Measurements from ENCODE around the gene PPP1R11. TPM values are rescaled to one million over a fixed set of nuclear protein-coding genes. Genes with fewer than 3 reads are reported as not detected.

The PPP1R11 gene
- total and polyA plus RNA-seq, 5 experiments from 2014 or later: 56.6 to 108 (median 97.6) TPM

DNA sequence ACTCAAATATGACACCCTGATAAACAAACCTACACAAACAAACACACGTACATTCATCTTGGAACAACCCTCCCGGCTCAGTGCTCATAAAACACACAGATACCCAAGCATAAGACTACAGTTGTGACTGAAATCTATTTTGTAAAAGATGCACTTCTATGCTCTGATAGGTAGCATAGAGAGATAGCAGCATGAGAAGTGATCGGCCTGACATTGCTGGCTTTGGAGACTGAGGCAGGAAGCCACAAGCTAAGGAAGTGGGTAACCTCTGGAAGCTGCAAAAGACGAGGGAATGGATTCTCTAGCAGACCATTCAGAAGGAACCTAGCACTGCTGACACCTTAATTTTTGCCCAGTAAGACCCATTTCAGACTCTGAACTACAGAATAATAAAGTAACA is 10.2 kb downstream of the PPP1R11 start:
- peaks cover 27 to 68% (median 53%) of the 10 kb centered on the region in 5 donors for H3K27me3 Mint-ChIP-seq
- ATAC-seq (peak in 1 of 2 donors; percentile 23), DNase-seq (no peak)
- peaks cover 0 to 6% (median 0%) of the 10 kb centered on the region in 9 donors for H3K9me3 Mint-ChIP-seq
- peaks cover 0 to 8% (median 4%) of the 10 kb centered on the region in 3 donors for H3K36me3 Mint-ChIP-seq
- POLR2A ChIA-PET: no interaction called here
- H3K27ac Mint-ChIP-seq: peak overlapping the region in 2 of 10 donors; percentile 19 to 29
- H3K4me3 Mint-ChIP-seq: no peak overlapping the region
- H3K4me1 Mint-ChIP-seq: peaks cover 26 to 42% (median 36%) of the 10 kb centered on the region in 4 donors

DNA sequence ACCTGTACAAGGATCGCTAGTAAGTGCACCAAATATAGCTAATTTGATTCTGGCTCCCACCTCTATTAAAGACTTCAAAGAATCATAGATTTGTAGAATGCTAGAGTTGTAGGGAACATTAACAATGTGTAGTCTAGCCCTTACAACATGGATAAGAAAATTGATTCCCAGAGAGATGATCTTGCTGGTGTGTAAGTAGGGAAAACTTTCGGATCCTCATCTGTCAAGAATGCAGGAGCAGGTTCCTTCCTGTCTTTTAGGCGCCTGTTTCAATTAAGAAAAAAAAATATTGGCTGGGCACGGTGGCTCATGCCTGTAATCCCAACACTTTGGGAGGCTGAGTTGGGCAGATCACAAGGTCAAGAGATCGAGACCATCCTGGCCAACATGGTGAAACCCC is 20.9 kb downstream of the PPP1R11 start:
- POLR2A ChIA-PET: no interaction called here
- Mint-ChIP-seq H3K4me3 (no peak overlapping the region), H3K27ac (no peak overlapping the region), H3K9me3 (peaks cover 0 to 6% (median 0%) of the 10 kb centered on the region in 9 donors), H3K36me3 (peaks cover 0 to 7% (median 0%) of the 10 kb centered on the region in 3 donors), H3K27me3 (peaks cover 30 to 66% (median 47%) of the 10 kb centered on the region in 5 donors), H3K4me1 (peaks cover 0 to 2% (median 0%) of the 10 kb centered on the region in 4 donors)
- ATAC-seq: no peak
- no peak for DNase-seq

DNA sequence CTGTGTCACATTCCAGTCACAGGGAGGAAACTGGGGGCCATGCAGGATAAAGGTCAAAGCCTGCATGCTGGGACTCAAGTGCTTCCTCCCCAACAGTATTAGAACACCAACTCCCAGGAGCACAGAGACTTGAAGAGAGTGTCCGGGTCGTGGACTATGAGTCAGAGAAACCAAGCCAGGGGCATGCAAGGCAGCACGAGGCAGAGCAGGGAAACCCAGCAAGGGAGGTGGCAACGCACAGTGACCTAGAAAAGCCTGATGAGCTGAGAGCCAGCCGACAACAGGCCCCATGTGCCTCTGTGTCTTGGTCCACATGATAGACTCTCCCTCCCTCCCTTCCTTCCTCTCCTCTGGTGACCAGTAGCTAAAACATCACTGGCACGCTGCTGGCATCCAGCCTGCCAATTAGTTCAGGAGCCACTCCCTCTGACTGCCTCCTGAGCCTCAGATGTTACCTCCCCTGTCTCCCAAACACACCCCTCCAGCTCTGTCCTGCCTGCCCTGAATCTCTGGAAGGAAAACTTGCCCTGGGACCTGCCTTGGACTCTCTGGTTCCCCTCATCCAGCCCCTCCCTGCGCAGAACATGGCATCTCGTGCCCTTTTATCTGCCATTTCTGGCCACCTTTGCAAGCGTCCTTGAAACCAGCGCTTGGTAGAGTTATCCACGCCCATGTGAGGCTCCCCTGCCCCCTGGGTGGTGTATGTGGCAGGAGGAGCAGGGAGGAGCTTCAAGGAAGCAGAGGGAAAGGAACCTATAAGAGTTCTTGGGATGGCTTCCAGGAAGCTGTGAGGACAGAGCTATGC is 24.8 kb downstream of the PPP1R11 start:
- ATAC-seq: no peak
- peaks cover 0 to under 1% (median 0%) of the 10 kb centered on the region in 4 donors for H3K4me1 Mint-ChIP-seq
- H3K9me3 Mint-ChIP-seq: no peaks in the 10 kb centered on the region
- H3K27me3 Mint-ChIP-seq: peaks cover 36 to 87% (median 66%) of the 10 kb centered on the region in 5 donors
- no peak overlapping the region for H3K4me3 Mint-ChIP-seq
- POLR2A ChIA-PET: interaction anchor here (0.7 kb wide), 2 partner anchors 75 to 302 kb away, joined by 3 to 6 read pairs; no protein-coding TSS in a partner anchor
- H3K27ac Mint-ChIP-seq: peak overlapping the region in 1 of 10 donors; percentile 65
- DNase-seq: no peak
- H3K36me3 Mint-ChIP-seq: peaks cover 0 to 5% (median 0%) of the 10 kb centered on the region in 3 donors

DNA sequence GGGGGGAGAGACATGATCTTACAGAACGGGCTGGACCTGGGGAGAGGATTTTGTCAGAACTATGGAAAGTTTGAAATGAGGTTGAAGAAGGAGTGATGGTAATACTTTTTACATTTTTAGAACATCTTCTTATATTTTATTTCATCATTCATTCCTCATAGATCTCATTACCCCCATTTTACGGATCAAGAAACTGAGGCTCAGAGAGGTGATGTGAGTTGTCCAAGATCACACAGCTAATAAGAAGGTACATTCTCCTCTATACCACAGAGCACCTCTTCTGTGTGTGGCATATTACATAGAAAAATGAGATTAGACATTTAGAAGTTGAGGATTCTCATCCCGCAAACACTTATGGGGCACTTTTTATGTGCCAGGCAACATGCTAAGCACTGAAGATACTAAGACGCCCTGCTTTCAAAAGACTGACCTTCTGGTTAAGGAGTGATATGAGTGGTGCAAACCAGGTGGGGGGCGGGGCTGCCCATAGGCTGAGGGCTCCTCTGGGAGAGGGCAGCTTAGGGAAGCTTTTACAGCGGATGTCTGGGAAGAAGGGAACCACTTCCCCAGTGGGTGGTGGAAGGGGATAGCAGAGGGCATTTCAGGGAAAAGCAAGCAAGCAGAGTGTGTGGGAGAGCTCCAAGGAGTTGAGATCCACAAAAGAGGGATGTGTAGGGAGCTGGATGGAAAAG is 26.0 kb downstream of the PPP1R11 start:
- Mint-ChIP-seq H3K4me1 (peaks cover 7 to 12% (median 8%) of the 10 kb centered on the region in 4 donors), H3K36me3 (no peaks in the 10 kb centered on the region), H3K27me3 (peaks cover 32 to 87% (median 63%) of the 10 kb centered on the region in 5 donors), H3K9me3 (no peaks in the 10 kb centered on the region), H3K27ac (no peak overlapping the region), H3K4me3 (no peak overlapping the region)
- POLR2A ChIA-PET: interaction anchor here (0.7 to 1.2 kb wide), 3 partner anchors 9 to 304 kb away, joined by 3 to 6 read pairs (median 3); no protein-coding TSS in a partner anchor
- no peak for DNase-seq
- no peak for ATAC-seq

DNA sequence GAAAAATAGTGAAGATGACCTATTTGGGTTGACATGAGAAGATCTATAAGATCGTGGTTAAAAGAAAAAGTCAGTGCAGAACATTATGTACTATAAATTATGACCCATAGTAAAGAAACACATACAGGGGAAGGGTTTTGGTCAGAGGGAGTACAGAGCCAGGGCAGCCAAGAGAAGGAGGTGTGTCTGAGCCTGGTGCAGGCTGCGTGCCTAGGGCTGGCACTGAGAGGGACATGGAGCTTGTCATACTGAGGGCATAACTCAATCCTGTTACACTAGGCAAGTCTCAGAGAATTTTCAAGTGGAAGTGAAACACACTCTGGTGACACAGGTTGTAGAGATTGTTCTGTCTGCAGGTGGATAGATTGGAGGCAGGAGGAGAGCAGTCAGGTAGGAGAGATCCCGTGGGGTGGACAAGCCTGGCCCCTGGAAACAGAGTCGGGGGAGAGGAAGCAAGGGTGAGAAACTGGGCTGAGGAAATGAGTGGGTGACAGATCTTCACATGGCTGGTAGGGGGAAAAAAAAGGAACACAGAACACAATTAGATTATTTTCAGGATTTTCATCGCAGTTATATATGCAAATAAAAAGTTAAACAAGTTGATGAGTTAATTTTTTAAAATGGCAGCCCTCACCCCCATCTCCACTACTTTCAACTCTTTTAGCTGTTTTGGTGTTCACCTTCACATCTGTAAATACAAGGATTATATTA is 27.1 kb downstream of the PPP1R11 start:
- Mint-ChIP-seq H3K27ac (no peak overlapping the region), H3K27me3 (peaks cover 26 to 88% (median 65%) of the 10 kb centered on the region in 5 donors), H3K9me3 (no peaks in the 10 kb centered on the region), H3K36me3 (no peaks in the 10 kb centered on the region), H3K4me3 (no peak overlapping the region), H3K4me1 (peaks cover 12 to 20% (median 14%) of the 10 kb centered on the region in 4 donors)
- DNase-seq (no peak), ATAC-seq (no peak)
- POLR2A ChIA-PET: interaction anchor here (0.9 to 1.2 kb wide), 2 partner anchors 8 to 20 kb away, joined by 3 read pairs; no protein-coding TSS in a partner anchor

DNA sequence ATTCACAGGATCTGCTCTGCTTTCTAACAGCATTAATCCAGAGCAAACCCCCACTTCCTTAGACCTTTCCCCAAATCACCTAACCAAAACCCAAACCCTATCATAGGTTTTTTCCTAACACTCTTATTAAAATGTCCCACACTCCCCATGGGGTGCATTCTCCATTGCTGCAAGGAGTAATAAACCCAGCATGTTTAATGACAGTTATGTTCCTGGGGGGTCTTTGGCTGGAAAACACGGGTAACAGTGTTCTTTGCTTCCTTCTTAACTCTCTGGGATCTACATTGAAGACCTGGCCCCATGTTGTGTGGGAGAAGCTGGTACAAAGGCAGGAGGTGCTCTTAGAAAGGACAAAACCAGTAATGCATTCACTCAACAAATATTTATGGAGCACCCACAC is 29.8 kb downstream of the PPP1R11 start:
- H3K27ac Mint-ChIP-seq: no peak overlapping the region
- ATAC-seq (no peak), DNase-seq (no peak)
- H3K9me3 Mint-ChIP-seq: no peaks in the 10 kb centered on the region
- peaks cover 19 to 42% (median 35%) of the 10 kb centered on the region in 4 donors for H3K4me1 Mint-ChIP-seq
- peaks cover 26 to 77% (median 65%) of the 10 kb centered on the region in 5 donors for H3K27me3 Mint-ChIP-seq
- no peak overlapping the region for H3K4me3 Mint-ChIP-seq
- POLR2A ChIA-PET: no interaction called here
- H3K36me3 Mint-ChIP-seq: no peaks in the 10 kb centered on the region

DNA sequence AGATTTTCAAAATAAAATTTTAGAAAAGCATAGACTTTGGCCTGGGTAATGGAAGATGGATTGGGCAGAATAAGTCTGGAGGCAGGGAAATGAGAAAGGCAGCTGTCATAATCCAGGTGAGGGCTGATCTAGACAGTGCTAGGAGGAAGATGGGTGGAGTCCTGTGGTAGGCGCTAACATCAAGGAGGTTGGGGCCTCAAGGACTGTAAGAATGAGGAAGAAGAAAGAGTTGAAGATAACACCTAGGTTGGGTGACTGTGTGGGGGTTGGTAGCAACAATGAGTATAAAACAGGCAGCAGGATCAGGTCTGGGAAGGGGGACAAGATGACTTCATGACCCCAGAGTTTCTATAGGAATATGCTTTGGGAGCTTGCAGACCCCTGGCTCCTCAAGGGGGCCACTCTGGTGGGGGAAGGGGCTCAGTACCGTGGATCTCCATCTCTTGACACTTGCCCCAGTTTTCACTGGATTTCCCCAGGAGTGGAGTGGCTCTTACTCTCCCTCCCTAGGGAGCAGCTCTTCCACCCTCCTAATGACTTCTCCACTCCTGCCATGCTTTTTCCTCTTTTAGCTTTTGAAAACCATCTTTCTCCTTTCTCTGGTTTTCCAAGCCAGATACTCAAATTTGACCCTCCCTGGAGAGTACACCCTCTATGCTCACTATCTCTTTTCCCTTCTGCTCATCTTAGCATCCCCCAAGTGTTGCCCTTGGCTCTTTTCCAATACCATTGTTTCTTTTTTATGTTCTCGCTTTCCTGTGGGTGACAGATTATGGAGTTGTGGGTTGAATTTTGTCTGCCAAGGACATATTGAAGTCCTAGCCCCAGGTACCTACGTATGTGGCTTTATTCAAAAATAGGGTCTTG is 31.1 kb downstream of the PPP1R11 start:
- Mint-ChIP-seq H3K27ac (peak overlapping the region in 3 of 10 donors; percentile 19 to 69 (median 48)), H3K9me3 (no peaks in the 10 kb centered on the region), H3K4me1 (peaks cover 25 to 52% (median 45%) of the 10 kb centered on the region in 4 donors), H3K27me3 (peaks cover 20 to 64% (median 52%) of the 10 kb centered on the region in 5 donors), H3K36me3 (no peaks in the 10 kb centered on the region), H3K4me3 (peak overlapping the region in 6 of 10 donors; percentile 1 to 49 (median 32))
- DNase-seq: peak in 2 of 10 donors; percentile 19 to 23
- ATAC-seq: peak; percentile 39 to 71
- POLR2A ChIA-PET: no interaction called here

DNA sequence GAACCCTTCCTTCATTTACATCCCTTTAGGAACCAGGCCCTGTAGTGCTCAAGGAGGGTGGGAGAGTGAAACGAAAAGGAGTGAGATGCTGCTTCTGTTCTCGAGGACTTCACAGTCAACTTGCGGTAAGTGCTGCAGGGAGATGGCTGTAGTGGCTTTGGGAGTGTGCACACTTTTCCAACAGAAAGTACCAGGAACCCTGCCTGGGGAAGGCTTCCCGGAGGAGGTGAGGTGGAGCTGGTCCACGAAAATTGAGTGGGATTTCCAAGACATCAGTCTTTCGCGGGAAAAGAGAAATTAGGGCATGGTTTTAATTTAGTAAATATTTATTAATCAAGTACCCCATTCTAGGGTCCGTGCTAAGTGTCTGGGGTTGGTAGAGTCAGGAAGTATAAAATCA is 33.2 kb downstream of the PPP1R11 start:
- DNase-seq (no peak), ATAC-seq (no peak)
- Mint-ChIP-seq H3K4me1 (peaks cover 31 to 58% (median 51%) of the 10 kb centered on the region in 4 donors), H3K4me3 (peak overlapping the region; percentile 29 to 81 (median 60)), H3K36me3 (no peaks in the 10 kb centered on the region), H3K9me3 (no peaks in the 10 kb centered on the region), H3K27ac (peak overlapping the region in 1 of 10 donors; percentile 44), H3K27me3 (peaks cover 17 to 53% (median 44%) of the 10 kb centered on the region in 5 donors)
- POLR2A ChIA-PET: no interaction called here

DNA sequence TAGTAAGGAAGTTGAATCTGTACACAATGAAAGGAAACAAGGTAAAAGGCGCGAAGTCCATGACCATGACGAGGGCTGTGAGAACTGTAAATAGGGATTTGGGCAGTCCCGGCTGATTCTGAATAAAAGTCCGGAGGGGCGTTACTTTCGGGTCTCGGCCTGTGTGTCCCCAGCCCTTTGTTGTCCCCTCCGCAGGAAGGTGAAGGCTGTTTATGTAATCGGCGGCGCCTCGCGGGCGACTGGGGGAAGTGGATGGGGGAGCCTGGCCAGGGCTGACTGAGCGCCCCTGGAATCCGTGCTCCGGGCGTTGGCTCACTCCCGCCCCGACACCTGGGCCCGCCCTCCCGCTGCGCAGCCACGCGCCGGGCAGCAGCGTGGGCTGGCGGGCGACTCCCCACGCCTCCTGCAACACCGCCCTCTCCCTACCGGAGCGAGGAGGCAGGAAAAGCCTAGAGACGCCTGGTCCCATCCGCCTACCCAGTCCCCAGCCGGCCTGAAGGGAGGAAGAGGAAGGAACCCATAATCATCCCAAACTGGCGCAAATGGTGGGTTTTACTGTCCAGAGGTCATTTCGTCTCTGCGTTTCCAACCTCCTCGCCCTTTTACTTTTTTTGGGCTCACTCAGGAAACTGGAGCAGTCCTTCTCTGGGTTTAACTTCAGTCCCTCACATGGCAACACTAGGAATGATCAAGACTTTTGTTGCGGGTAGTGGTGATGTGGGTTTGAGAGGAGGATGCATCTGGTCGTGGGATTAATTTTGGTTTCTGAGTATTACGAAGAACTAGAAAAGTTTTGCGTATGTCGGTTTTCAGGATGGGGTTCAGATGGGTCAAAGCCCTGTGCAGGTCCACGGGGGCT is 33.8 kb downstream of the PPP1R11 start:
- POLR2A ChIA-PET: interaction anchor here (1.0 to 3.6 kb wide), 3 partner anchors 30 to 39 kb away, joined by 5 to 18 read pairs (median 16); partner anchors contain the start of genes POLR1H and PPP1R11
- no peaks in the 10 kb centered on the region for H3K9me3 Mint-ChIP-seq
- peak in 1 of 2 donors; percentile 20 for ATAC-seq

More for the DNA sequence above, 33.8 kb downstream of the PPP1R11 start:
- no peaks in the 10 kb centered on the region for H3K36me3 Mint-ChIP-seq
- H3K4me1 Mint-ChIP-seq: peaks cover 31 to 58% (median 51%) of the 10 kb centered on the region in 4 donors
- H3K27ac Mint-ChIP-seq: peak overlapping the region in 7 of 10 donors; percentile 16 to 70 (median 57)
- peak overlapping the region; percentile 77 to 94 (median 86) for H3K4me3 Mint-ChIP-seq
- peaks cover 17 to 49% (median 40%) of the 10 kb centered on the region in 5 donors for H3K27me3 Mint-ChIP-seq
- peak in 4 of 10 donors; percentile 16 to 31 (median 20) for DNase-seq

Measured in naive thymus-derived CD8-positive, alpha-beta T cell (primary cell).